Renal cortex interstitium (tissue), 11 donors: ENCODE results near the gene ZNF385B. TPM values are rescaled to one million over a fixed set of nuclear protein-coding genes. Genes with fewer than 3 reads are reported as not detected.

Experiments used
- DNase-seq, 11 donors: peaks; one replicate each; pipeline ENCODE4 v3.0.0-alpha.2; 2013; ENCODE audit warnings: low read depth in 9 of 11, low spot score in 4 of 11; ENCODE audit errors: extremely low read depth in 1 of 11
- polyA plus RNA-seq, 3 donors: library from polyadenylated mRNA; unstranded; fragments of 120-200 nt; gene quantifications; one replicate each; pipeline ENCODE4 v1.2.1, GENCODE V29; 2013; ENCODE audit not compliant: insufficient read length in 3 of 3

Gene ZNF385B
- polyA plus RNA-seq, 3 donors = 13.1 to 18.5 (median 13.6) TPM

DNA sequence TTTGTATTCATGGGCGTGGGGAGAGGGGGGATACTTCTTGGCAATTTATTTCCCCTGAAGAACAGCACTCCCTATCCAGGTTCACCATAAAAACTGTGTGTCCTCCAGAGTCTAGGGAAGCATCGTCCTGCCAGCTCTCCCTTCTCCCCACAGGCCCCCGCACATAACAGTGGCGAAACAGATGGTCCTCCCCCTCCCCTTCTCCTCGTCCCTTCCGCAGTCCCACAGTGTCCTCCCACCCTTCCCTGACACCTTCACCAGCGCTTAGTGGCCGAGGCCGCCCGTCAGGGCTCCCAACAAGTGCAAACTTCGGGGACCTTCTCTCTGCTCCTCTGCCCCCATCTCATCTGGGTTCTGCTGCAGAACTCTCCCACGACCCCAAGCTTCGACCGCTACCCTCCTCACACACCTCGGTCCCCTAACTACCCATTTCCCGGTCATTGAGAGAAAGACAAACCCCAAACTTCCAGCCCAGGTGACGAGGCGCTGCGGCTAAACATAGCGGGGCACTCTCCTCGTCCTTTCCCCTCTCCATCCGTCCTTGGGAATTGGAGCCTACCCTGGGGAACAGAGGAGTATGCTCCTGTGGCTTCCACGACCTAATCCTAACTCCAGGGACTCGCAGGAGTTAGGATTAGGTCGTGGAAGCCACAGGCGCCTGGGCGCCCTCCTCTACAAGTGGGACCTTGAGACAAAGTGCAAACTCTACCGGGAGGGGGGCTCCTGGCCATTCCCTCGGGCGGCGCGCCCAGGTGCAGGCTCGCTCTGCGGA lies 971 bp downstream of the ZNF385B start:
- DNase-seq = no peak

GRCh38 chr2:179859523-179859922 lies 1.9 kb downstream of the ZNF385B start:
- DNase-seq = no peak

GRCh38 chr2:179857236-179857635 lies 4.2 kb downstream of the ZNF385B start:
- DNase-seq = no peak

DNA sequence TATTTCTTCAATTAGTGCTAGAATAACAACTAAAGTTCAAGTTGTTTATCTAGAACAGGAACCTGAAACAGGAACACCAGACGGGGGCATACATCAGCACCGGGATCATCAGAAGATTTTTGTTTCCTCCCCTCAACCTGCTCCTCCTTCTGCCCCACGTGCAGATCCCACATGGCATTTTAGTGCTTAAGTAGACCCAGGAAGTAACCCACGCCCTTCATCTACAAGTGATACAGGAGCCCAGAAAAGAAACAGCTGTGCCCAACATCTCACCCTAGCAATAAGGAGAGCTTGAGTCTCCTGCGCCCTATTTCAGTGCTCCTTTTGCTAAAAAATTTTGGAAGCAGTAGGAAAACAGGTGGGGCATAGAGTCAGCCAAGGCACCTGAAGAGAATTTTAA lies 5.2 kb downstream of the ZNF385B start:
- DNase-seq = no peak

DNA sequence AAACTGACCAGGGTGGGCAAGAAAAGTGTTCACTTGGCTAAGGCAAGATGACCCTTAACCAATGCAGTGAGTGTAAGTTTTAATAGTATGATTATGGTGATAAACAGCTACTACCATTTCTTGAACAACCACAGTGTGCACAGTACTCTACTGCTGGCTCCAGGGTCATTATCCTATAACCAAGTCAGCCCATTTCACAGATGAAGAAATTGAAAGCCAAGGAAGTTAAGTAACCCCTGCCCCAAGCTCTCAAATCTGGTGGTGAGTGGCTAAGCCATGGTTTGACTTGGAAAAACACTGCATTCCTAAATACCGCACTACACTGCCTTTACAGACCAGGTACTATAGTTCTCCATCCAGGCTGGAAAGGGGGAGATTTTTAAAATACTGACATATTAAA lies 5.7 kb downstream of the ZNF385B start:
- DNase-seq = no peak

DNA sequence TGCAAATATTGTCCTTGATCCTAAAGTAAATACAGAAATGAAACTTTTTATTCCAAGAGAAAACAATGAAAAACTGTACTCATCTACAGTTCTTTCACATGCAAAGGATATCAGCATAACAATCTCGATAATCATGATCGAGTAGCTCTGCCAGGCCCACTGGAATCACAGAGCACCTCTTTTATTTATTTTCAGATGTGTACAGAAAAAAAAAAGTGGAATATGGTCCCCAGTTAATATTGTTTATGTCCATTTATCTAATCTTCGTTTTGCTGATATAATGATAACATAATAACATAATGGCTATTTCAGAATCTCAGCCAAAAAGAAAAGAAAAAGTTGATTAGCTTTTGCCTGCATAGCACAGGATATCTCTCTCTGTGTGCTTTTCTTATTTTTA lies 6.5 kb downstream of the ZNF385B start:
- DNase-seq = no peak

DNA sequence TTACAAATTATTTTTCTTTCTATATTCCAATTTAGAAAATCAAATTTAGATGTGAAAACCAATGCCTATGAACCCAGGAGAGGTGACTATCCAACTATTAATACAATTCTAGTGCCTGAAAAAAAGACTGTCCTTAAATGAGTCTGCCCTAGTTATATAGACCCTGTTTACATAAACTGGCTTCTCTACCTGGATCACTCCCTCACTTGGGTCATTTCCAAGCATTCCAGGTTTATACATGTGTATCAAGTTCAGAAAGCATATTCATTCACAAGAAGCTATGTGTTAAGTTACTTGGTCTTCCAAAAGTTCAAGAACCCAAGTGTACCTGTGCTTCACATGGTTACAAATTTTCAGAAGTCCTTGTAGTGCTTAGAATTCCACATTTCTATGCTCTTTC lies 8.3 kb downstream of the ZNF385B start:
- DNase-seq = no peak

DNA sequence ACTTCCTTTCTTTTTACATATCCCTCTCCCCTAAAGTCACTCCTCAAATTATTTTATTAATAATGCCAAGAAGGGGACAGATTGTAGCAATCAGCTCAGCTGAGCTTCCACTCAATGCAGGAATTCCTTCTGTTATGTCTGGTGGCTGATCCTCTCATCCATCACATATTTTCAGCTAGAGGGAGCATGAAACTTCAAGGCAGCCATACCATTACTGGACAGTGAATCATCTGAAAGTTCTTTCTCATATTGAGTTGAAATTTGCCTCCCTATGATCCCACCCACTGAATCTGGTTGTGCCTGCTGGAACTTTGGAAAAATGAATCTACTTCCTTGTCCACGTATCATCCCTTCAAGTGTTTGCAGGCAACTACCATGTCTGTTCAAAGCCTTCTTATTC lies 11.2 kb downstream of the ZNF385B start:
- no peak for DNase-seq

DNA sequence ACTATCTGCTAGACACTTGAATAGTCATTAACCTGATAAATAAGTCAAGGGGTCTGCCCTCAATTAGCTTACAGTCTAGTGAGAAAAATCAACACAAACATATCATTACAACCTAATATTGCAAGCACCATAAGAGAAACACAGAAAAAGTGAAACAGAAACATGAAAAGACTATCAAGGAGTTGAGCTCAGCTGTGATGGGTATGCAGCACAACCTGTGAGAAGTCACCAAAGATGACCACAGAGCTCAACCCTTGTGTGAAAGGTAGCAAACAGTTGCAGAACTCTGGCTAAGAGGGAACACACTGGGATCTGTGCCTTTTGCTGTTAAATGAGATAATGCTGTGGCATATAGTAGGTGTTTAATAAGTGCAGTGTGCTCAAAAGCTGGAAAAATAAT lies 11.7 kb downstream of the ZNF385B start:
- no peak for DNase-seq

GRCh38 chr2:179843541-179843940 lies 17.9 kb downstream of the ZNF385B start:
- DNase-seq = no peak

GRCh38 chr2:179842498-179843153 lies 18.8 kb downstream of the ZNF385B start:
- DNase-seq = no peak

DNA sequence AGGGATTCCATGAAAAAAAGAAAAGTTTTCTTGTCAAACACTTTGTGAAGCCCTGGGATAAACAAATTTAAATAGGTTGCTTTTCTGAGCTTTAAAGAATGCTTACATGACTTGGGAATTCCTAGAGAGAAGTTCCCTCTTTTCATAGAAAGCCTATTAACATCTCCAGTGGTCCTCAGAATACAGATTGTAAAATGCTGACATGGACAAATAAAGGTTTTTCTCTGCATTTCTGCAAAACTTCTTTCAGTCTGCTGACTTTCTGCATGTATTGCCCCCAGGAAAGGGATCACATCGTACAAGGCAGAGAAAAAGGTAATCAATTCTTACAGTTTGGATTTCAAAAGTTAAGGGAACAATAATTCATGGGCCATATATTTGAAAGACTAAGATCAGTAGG lies 20.6 kb downstream of the ZNF385B start:
- DNase-seq = no peak

- no peak for DNase-seq
Observed at GRCh38 chr2:179837408-179837807, 24.0 kb downstream of the ZNF385B start.

GRCh38 chr2:179830043-179830787 lies 31.2 kb downstream of the ZNF385B start:
- no peak for DNase-seq

DNA sequence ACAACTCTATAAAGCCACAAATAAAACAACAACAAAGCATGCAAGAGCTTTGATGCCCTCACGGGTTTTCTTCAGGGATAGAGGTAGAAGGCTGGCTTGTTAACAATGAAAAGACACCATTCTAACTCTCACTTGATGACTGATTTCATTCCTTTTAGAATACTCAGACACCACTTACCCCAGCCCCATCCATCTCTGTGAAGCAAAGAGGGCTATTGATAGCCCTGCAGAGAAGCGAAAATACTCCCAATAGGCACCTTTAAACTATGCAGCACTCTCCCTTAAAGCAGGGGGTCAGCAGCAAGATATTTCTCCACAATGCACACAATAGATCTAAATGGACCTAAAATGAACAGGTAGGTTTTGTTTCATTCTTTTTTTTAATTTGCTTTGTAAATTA lies 35.1 kb downstream of the ZNF385B start:
- DNase-seq = no peak

DNA sequence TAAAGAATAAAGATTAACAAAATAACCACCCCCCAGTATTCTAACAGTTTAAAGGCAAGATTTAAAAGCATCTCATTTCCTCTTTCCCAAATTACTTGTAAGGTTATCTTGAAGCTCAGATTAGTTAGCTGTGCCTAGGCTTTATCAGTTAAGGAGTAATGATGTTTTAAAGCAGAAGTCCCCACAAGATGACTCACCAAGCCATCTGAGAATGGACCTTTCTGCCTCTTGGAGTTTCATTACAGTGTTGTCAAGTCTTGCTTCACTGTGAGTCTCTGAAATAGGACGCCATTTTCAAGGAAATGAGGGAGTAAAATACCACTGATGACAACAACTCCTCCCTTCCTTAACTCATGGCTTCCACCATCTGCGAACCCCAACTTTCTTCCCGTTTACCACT lies 35.9 kb downstream of the ZNF385B start:
- no peak for DNase-seq

DNA sequence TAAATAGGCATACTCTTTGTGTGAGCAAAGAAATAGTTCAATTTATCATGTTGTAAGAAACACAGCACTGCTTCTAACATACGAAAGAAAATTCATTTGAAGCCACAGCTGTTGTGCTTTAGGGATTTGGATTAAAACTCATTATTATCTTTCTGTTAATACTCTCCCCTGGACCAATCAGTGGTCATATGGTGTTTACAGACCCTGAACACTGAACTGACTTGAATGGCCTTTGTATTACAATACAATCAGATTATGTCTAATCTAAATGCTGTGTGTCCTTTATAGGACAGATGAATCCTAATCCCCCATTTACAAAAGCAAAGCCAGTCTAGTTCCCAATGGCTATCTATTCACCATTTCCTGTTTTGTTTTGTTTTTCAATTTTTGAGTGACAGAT lies 36.5 kb downstream of the ZNF385B start:
- DNase-seq = no peak

DNA sequence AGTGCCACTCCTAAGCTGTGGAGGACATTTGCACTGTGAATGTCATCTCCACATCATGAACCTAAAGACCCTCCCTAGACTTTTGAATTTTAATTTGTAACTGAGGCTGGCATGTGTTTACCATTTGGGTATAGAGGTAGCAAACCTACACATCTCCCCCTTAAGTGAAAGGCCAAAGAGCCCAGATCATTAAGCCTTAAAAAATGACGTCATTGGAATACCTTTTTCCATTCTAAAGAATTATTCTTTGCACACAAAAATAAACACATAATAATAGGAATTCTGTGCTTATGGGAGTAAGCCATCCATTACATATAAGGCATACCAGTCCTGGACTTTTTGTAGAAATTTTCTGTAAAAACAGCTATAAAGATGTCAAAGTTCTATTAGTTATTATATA lies 38.9 kb downstream of the ZNF385B start:
- no peak for DNase-seq

DNA sequence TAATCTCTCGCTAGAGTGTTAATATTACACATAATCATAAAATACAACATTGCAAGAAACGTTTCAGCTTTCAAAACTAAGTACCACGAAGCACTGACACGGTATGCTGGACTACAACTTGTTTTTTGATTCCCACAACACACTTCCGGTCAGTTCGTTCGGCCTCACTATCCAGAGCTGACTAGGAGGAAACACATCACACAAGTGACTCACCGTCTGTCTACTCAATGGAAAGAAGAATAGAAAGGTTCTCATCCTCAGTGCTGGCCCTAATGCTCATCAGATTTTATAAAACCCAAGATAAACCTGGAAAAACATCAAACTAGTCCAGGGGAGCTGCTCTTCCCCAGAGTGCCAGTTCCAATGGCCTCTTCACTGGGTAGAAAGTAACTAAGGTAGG lies 42.9 kb downstream of the ZNF385B start:
- no peak for DNase-seq

- no peak for DNase-seq
Observed at GRCh38 chr2:179817181-179817841, 44.1 kb downstream of the ZNF385B start.
